Suprapubic skin (tissue), 4 donors: ENCODE measurements around the gene PCSK2. TPM values are rescaled to one million over a fixed set of nuclear protein-coding genes. Genes with fewer than 3 reads are reported as not detected.
A peak's percentile ranks its signal among the peaks of the same experiment; 100 is the strongest.

Source experiments
- DNase-seq, 2 donors: peaks; one replicate each; pipeline ENCODE4 v3.0.0-alpha.2; 2019; ENCODE audit warnings: low spot score in 2 of 2
- H3K27ac ChIP-seq: fragments of 200-600 bp; sonication (generic); one replicate; pipeline ENCODE4 v1.5.1; 2019
- H3K27me3 ChIP-seq: fragments of 200-600 bp; sonication (generic); one replicate; pipeline ENCODE4 v1.5.1; 2019
- H3K36me3 ChIP-seq: fragments of 200-600 bp; sonication (generic); one replicate; pipeline ENCODE4 v1.5.1; 2019
- H3K4me1 ChIP-seq: fragments of 200-600 bp; sonication (generic); one replicate; pipeline ENCODE4 v1.5.1; 2019
- H3K4me3 ChIP-seq: fragments of 200-600 bp; sonication (generic); one replicate; pipeline ENCODE4 v1.5.1; 2019; ENCODE audit warnings: mild to moderate bottlenecking
- H3K9me3 ChIP-seq: fragments of 200-600 bp; sonication (generic); one replicate; pipeline ENCODE4 v1.5.1; 2019
- EP300 ChIP-seq: sonication (generic); formaldehyde crosslinking; IDR thresholded peaks from one replicate; pipeline ENCODE4 v1.6.1; 2017; ENCODE audit warnings: antibody characterized with exemption
- POLR2A ChIP-seq, 2 donors: fragments of 450-650 bp; IDR thresholded peaks; one replicate each; pipeline ENCODE4 v1.6.1; 2017; ENCODE audit warnings: antibody characterized with exemption in 2 of 2, mild to moderate bottlenecking in 2 of 2, moderate library complexity in 2 of 2
- POLR2AphosphoS5 ChIP-seq, 3 donors: sonication (generic); formaldehyde crosslinking; IDR thresholded peaks; one replicate each; pipeline ENCODE4 v1.6.1; 2017; ENCODE audit warnings: antibody characterized with exemption in 3 of 3
- WGBS: methylation state at CpG from one replicate; pipeline ENCODE4 v1.1.5; 2018; 5-methylcytosine and 5-hydroxymethylcytosine counted together
- total RNA-seq, 4 donors: library from RNA; depleted of rRNA; stranded (reverse); fragments of >200 nt; gene quantifications; one replicate each; pipeline ENCODE4 v1.1.0, GENCODE V29; 2016
- TF ChIP-seq, protein P1 (sequence below), 2 donors: fragments of 200-600 bp in 1 of 2; fragments of 450-650 bp in 1 of 2; sonication (generic) in 1 of 2; IDR thresholded peaks; one replicate each; pipeline ENCODE4 v1.5.1; 2016 to 2019; ENCODE audit warnings: antibody characterized with exemption in 2 of 2, mild to moderate bottlenecking in 1 of 2, moderate library complexity in 1 of 2

PCSK2 gene
- total RNA-seq, 4 donors from 2014 or later, result 5.2 to 23.1 (median 12.9) TPM

DNA sequence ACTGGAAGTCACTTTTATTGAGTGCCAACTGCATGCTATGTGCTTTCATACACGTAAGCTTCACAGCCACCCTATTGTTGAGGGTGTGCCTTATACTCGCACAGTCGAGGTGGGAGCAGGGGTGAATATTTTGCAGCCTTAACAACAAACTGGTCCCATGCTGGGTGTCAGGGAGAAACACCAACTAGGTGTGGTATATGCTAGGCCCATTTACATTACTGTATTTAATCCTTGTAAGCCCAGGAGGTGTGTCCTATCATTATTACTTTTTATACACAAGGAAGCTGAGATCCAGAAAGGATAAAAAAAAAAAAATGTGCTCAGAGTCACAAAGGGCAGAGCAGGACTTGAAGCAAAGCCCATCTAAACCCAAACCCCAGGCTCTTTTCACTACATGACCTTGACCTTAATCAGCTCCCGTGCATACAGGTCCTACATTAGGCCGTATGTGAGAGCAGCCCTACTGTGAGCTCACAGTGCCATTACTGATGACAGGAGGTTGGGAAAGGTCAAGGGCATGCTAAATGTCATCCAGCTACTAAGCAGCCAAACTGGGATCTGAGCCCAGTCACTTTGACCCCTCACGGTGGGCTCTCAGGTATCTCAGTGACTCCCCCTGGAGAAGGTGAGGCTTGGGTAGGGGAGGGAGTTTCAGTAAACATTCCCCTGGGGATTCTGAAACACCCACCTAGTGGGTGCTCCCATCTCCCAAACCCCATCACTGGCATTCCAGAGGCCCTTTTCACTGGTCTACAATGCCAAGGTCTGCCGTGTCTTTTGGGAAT lies 242.6 kb downstream of the PCSK2 start:
- H3K36me3 ChIP-seq, result no peaks in the 10 kb centered on the region
- WGBS, result 83% methylated on average over 6 of the region's 7 CpGs
- H3K27ac ChIP-seq, result no peak overlapping the region
- peak in 1 of 2 donors; percentile 23 for DNase-seq
- no peaks in the 10 kb centered on the region for H3K9me3 ChIP-seq
- TF ChIP-seq, protein P1, sequence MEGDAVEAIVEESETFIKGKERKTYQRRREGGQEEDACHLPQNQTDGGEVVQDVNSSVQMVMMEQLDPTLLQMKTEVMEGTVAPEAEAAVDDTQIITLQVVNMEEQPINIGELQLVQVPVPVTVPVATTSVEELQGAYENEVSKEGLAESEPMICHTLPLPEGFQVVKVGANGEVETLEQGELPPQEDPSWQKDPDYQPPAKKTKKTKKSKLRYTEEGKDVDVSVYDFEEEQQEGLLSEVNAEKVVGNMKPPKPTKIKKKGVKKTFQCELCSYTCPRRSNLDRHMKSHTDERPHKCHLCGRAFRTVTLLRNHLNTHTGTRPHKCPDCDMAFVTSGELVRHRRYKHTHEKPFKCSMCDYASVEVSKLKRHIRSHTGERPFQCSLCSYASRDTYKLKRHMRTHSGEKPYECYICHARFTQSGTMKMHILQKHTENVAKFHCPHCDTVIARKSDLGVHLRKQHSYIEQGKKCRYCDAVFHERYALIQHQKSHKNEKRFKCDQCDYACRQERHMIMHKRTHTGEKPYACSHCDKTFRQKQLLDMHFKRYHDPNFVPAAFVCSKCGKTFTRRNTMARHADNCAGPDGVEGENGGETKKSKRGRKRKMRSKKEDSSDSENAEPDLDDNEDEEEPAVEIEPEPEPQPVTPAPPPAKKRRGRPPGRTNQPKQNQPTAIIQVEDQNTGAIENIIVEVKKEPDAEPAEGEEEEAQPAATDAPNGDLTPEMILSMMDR (IDR thresholded peaks at IDR 0.05), result no peak
- TF ChIP-seq EP300, result no peak
- no peak overlapping the region for H3K4me3 ChIP-seq
- H3K27me3 ChIP-seq, result no peaks in the 10 kb centered on the region
- H3K4me1 ChIP-seq, result no peaks in the 10 kb centered on the region

DNA sequence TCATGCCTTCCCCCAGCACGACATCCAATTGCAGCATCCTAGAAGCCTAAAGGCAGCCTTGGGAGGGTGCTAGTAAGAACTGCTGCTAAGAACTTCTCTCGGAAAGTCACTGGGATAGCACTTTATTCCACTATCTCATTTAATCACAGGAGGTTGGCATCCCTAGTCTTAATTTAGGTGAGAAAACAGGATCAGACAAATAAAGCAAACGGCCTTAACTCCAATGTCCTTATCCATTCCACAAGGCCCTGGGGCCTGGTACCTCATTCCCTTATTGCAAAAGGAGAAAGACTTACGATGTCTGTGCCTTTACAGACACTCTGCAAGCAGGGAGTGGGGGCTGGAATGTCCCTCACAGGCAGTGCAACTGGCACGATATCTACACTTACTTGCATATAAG lies 243.7 kb downstream of the PCSK2 start:
- no peak overlapping the region for H3K27ac ChIP-seq
- H3K36me3 ChIP-seq, result no peaks in the 10 kb centered on the region
- no peak overlapping the region for H3K4me3 ChIP-seq
- WGBS, result 88% methylated on average over 5 of the region's 5 CpGs
- no peaks in the 10 kb centered on the region for H3K4me1 ChIP-seq
- no peaks in the 10 kb centered on the region for H3K27me3 ChIP-seq
- TF ChIP-seq POLR2A (IDR thresholded peaks at IDR 0.05) (no peak), POLR2AphosphoS5 (IDR thresholded peaks at IDR 0.05) (no peak), EP300 (no peak)
- TF ChIP-seq, protein P1 (IDR thresholded peaks at IDR 0.05), result no peak
- peak in 1 of 2 donors; percentile 40 for DNase-seq
- no peaks in the 10 kb centered on the region for H3K9me3 ChIP-seq

DNA sequence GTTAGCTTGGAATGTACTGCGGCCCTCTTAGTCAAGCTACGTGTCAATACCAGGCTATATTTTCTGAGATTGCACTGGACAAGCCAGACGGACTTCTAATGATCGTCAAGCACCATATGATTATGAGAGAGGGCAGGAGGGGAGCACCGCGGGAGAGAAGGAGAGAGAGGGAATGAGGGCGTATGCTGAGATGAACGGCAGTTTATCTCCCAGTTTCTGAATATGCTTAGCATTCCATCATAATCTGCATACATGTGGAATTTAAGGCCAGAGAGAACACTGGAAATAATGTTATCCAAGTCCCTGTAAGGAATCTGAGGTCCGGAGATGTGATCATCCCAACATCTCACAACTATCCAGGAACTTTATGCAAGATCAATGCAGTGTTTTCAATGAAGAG lies 244.1 kb downstream of the PCSK2 start:
- Histone ChIP-seq H3K36me3 (no peaks in the 10 kb centered on the region), H3K4me3 (no peak overlapping the region), H3K9me3 (no peaks in the 10 kb centered on the region), H3K27me3 (no peaks in the 10 kb centered on the region), H3K27ac (no peak overlapping the region), H3K4me1 (no peaks in the 10 kb centered on the region)
- DNase-seq, result peak in 1 of 2 donors; percentile 44
- WGBS, result 92% methylated on average over 9 of the region's 9 CpGs
- TF ChIP-seq POLR2A (IDR thresholded peaks at IDR 0.05), result no peak
- TF ChIP-seq EP300, result no peak
- TF ChIP-seq, protein P1 (IDR thresholded peaks at IDR 0.05), result no peak
- TF ChIP-seq POLR2AphosphoS5 (IDR thresholded peaks at IDR 0.05), result no peak

DNA sequence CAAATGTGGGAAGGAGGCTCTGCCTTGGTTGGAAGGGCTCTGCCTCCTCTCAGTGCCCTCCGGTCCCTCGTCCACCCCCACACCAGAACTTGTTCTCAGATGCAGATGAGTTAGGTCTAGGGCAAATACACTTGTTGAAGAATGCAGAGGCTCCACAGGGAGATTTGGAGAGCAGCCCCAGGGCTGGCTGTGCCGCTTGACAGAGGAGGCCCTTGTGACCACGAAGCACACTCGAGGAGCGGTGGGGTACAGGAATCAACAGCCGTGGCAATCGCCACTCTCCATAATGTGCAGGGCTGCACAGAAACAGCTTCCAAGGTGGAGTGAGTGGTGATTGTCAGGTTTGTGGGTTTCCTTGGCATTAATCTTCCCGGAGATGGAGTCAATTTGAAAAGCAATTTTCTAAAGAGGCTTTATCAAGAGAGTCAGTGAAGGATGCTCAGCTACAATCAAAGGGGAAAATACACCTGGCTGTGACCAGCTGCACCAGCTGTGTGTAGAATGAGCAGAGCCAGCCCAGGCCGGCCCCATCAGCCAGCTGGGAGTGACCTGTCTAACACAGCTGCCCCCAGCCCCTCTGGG lies 244.9 kb downstream of the PCSK2 start:
- Histone ChIP-seq H3K9me3 (no peaks in the 10 kb centered on the region), H3K4me3 (no peak overlapping the region), H3K4me1 (no peaks in the 10 kb centered on the region), H3K27me3 (no peaks in the 10 kb centered on the region), H3K27ac (no peak overlapping the region), H3K36me3 (no peaks in the 10 kb centered on the region)
- TF ChIP-seq POLR2AphosphoS5 (IDR thresholded peaks at IDR 0.05), result no peak
- TF ChIP-seq, protein P1 (IDR thresholded peaks at IDR 0.05), result no peak
- no peak for TF ChIP-seq POLR2A (IDR thresholded peaks at IDR 0.05)
- no peak for TF ChIP-seq EP300
- WGBS, result 84% methylated on average over 10 of the region's 10 CpGs
- no peak for DNase-seq

DNA sequence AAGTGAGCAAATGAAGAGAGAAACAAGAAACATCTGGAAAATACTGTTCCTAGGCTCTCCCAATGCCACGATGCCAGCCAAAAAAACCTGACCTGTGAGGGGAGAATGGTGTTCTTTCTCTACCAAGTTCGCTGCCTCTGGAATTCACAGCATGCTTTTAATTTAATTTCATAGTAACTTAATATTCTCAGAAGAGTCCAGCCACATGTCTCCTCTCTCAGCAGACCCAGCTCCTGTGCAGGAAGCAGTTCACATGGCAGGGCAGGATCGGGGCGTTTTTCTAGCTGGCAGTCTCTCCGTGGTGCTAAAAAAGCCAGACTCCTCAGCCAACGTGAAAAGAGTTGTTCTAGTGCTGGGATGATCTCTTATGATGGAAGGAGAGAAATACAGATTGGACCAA lies 246.8 kb downstream of the PCSK2 start:
- no peaks in the 10 kb centered on the region for H3K4me1 ChIP-seq
- 67% methylated on average over 6 of the region's 6 CpGs for WGBS
- no peaks in the 10 kb centered on the region for H3K36me3 ChIP-seq
- peak in 1 of 2 donors; percentile 13 for DNase-seq
- H3K4me3 ChIP-seq, result no peak overlapping the region
- H3K27ac ChIP-seq, result no peak overlapping the region
- H3K9me3 ChIP-seq, result no peaks in the 10 kb centered on the region
- no peaks in the 10 kb centered on the region for H3K27me3 ChIP-seq
- no peak for TF ChIP-seq POLR2AphosphoS5 (IDR thresholded peaks at IDR 0.05)
- TF ChIP-seq EP300, result no peak
- TF ChIP-seq POLR2A (IDR thresholded peaks at IDR 0.05), result no peak
- TF ChIP-seq, protein P1 (IDR thresholded peaks at IDR 0.05), result no peak
